ENCODE results near the gene FGF10. TPM values are rescaled to one million over a fixed set of nuclear protein-coding genes. Genes with fewer than 3 reads are reported as not detected.

FGF10 gene
- total RNA-seq, 1 donor from 2014 or later: 3.5 TPM

- DNase-seq (ENCODE audit: low spot score): no peak
Observed at GRCh38 chr5:44257653-44258365, 131.4 kb downstream of the FGF10 start.

- no peak for DNase-seq (ENCODE audit: low spot score)
Observed at GRCh38 chr5:44257221-44257620, 132.0 kb downstream of the FGF10 start.
